ENCODE data around the gene ARHGAP6. TPM values are rescaled to one million over a fixed set of nuclear protein-coding genes. Genes with fewer than 3 reads are reported as not detected.

ARHGAP6 gene
- total and polyA plus RNA-seq, 8 donors, result 2.2 to 26.4 (median 8.7) TPM

DNA sequence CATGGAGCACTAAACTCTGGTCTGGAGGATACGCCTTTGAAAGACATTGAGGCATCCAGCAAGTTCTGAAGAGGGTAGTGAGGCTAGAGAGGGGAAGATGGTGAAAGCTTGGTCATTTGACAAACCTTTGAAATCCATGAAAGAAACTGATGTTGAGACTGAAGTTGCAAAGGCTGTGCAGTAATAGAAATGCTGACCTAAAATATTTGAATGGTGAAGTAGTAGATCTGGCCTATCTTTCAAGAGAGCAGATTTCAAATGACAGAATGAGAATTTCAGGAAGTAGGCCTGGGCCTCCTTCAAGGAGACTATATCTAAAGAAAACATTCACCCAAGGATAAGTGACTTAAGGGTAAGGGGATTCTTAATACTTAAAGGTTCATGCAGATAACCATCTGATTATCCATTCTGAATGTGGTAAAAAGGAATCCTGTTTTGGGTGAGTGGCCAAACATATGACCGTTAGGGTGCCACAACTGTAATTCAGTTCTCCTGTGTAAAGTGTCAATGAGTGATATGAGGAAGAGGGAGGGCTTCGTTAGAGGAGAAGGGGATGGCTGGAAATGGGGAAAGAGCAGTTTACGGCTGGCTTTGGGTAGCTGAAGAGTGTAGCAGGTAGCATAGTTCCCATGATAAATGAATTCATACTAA is 310.3 kb downstream of the ARHGAP6 start:
- no peak for TF ChIP-seq EP300 (IDR thresholded peaks at IDR 0.05)
- no peak for TF ChIP-seq POLR2AphosphoS5 (IDR thresholded peaks at IDR 0.05)
- TF ChIP-seq POLR2A (IDR thresholded peaks at IDR 0.05), result no peak
- no peak for TF ChIP-seq CTCF (IDR thresholded peaks at IDR 0.05)
- no peaks in the 10 kb centered on the region for H3K27me3 ChIP-seq
- H3K9me3 ChIP-seq, result no peaks in the 10 kb centered on the region
- 74 to 95% (median 81%) methylated on average over 4 of the region's 4 CpGs for WGBS, 5 donors
- no peak for DNase-seq
- no peaks in the 10 kb centered on the region for H3K36me3 ChIP-seq
- peaks cover 0 to 28% (median 9%) of the 10 kb centered on the region in 4 donors for H3K4me1 ChIP-seq
- intact Hi-C loops (cut with DNase I; ENCODE audit: low total_unique reads), result no loop called here
- H3K4me3 ChIP-seq, result no peak overlapping the region
- H3K27ac ChIP-seq, result no peak overlapping the region

- H3K4me3 ChIP-seq, result no peak overlapping the region
- H3K36me3 ChIP-seq, result no peaks in the 10 kb centered on the region
- TF ChIP-seq POLR2A (IDR thresholded peaks at IDR 0.05) (no peak), POLR2AphosphoS5 (IDR thresholded peaks at IDR 0.05) (no peak), EP300 (IDR thresholded peaks at IDR 0.05) (no peak), CTCF (IDR thresholded peaks at IDR 0.05) (no peak)
- peaks cover 0 to 28% (median 14%) of the 10 kb centered on the region in 4 donors for H3K4me1 ChIP-seq
- H3K27me3 ChIP-seq, result no peaks in the 10 kb centered on the region
- peak overlapping the region in 3 of 5 donors; percentile 65 to 77 (median 76) for H3K27ac ChIP-seq
- WGBS, 5 donors, result 44 to 82% (median 70%) methylated on average over 1 of the region's 1 CpG
- no peak for DNase-seq
- no peaks in the 10 kb centered on the region for H3K9me3 ChIP-seq
- intact Hi-C loops (cut with DNase I; ENCODE audit: low total_unique reads), result no loop called here
Observed at GRCh38 chrX:11352296-11352741, 313.4 kb downstream of the ARHGAP6 start.

DNA sequence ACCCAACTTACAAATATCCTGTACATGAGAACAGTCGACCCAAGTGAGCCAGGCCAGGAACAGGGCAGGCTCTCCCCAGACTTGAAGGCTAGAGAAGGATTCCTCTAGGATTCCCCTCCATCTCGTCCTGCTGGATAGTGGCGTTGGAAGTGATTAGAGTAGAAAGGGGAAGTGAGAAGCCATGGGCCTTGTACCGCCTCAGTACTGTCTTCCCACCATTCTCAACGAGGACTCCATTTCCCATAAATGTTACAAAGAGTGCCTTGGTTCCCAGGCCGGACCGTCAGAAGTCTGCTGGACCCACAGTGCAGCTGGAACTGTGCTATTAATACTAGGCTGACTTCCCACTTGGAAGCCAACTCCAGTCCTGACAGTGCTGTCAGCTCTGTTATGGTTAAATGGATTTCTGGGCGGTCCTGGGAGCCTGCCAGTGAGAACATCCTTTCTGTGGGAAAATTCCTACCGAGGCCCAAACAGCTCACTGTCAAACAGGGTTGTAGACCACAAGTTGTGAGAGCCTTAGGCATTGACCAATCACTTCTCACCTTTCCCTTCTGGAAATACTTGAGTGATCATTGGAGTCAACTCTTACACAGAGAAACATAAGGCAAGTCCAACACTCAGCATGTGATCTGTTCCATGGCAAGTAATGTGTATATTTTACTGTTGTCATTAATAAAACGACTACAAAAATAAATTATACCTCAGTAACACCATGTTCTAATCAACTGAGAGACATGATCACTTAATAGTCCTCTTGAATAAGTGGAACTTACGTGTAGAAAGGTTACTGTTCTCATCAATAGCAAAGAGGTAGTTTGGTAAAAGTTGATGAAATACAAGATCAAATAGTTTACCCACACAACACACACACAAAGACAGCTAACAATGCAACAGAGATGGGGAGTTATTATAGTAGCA is 314.1 kb downstream of the ARHGAP6 start:
- H3K9me3 ChIP-seq, result no peaks in the 10 kb centered on the region
- peak; percentile 40 to 64 for DNase-seq
- intact Hi-C loops (cut with DNase I; ENCODE audit: low total_unique reads), result no loop called here
- 26 to 49% (median 41%) methylated on average over 11 of the region's 11 CpGs for WGBS, 5 donors
- H3K27ac ChIP-seq, result peak overlapping the region; percentile 64 to 77 (median 65)
- H3K4me3 ChIP-seq, result no peak overlapping the region
- peaks cover 0 to 28% (median 14%) of the 10 kb centered on the region in 4 donors for H3K4me1 ChIP-seq
- TF ChIP-seq POLR2A (IDR thresholded peaks at IDR 0.05), result no peak
- no peak for TF ChIP-seq POLR2AphosphoS5 (IDR thresholded peaks at IDR 0.05)
- no peak for TF ChIP-seq CTCF (IDR thresholded peaks at IDR 0.05)
- no peak for TF ChIP-seq EP300 (IDR thresholded peaks at IDR 0.05)
- H3K27me3 ChIP-seq, result no peaks in the 10 kb centered on the region
- no peaks in the 10 kb centered on the region for H3K36me3 ChIP-seq

- Histone ChIP-seq H3K9me3 (no peaks in the 10 kb centered on the region), H3K27me3 (no peaks in the 10 kb centered on the region), H3K27ac (peak overlapping the region in 3 of 5 donors; percentile 3 to 77 (median 76)), H3K36me3 (no peaks in the 10 kb centered on the region), H3K4me3 (no peak overlapping the region), H3K4me1 (peaks cover 0 to 28% (median 14%) of the 10 kb centered on the region in 4 donors)
- intact Hi-C loops (cut with DNase I; ENCODE audit: low total_unique reads), result no loop called here
- no peak for DNase-seq
- no peak for TF ChIP-seq EP300 (IDR thresholded peaks at IDR 0.05)
- no peak for TF ChIP-seq POLR2AphosphoS5 (IDR thresholded peaks at IDR 0.05)
- no peak for TF ChIP-seq POLR2A (IDR thresholded peaks at IDR 0.05)
- no peak for TF ChIP-seq CTCF (IDR thresholded peaks at IDR 0.05)
- WGBS, 5 donors, result 51 to 67% (median 60%) methylated on average over 2 of the region's 2 CpGs
Observed at GRCh38 chrX:11349661-11350337, 315.9 kb downstream of the ARHGAP6 start.
